ENCODE results near the gene LPP. TPM values are rescaled to one million over a fixed set of nuclear protein-coding genes. Genes with fewer than 3 reads are reported as not detected.

LPP gene
- total RNA-seq, 3 donors from 2014 or later: 15.5 to 19.2 (median 16.5) TPM

- Mint-ChIP-seq H3K9me3 (no peaks in the 10 kb centered on the region), H3K27me3 (ENCODE audit: low read depth) (no peaks in the 10 kb centered on the region)
- no peak for ATAC-seq
Observed at GRCh38 chr3:188449421-188449820, 295.5 kb downstream of the LPP start.

DNA sequence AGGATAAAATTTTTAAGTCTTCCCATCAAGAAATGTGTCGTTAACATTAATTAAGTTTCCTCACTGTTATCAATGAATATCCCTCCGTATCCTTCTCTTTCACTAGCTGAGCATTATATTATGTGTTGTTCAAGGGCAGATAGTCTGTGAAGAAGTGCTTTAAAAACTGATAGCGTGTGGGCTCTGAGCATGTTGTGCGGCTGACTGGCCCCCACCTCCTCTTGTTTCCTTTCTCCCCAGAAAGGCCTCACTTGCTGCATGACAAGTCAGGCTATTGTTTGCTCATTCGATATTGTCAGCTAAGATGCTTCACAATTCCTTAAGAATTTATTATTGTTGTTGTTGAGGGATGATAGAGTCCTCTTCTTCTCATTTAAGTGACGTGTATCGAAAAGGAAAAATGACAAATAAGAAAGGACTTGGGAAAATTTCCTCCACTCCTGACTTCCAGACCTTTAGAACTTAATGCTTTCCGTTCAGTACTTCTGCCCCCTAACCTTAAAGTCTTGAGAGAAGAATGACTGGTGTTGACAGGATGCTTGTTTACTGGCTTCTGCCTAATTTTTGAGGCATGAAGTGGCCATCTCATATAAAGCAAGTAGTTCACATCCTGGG lies 298.3 kb downstream of the LPP start:
- Mint-ChIP-seq H3K4me3 (no peak overlapping the region), H3K4me1 (ENCODE audit: low read depth) (peaks cover 16% of the 10 kb centered on the region)

More at GRCh38 chr3:188449421-188449820, 295.5 kb downstream of the LPP start:
- H3K36me3 Mint-ChIP-seq (ENCODE audit: insufficient read depth): peaks cover 18% of the 10 kb centered on the region
- DNase-seq: no peak
- no peak overlapping the region for H3K4me3 Mint-ChIP-seq
- H3K4me1 Mint-ChIP-seq (ENCODE audit: low read depth): peaks cover 33% of the 10 kb centered on the region

DNA sequence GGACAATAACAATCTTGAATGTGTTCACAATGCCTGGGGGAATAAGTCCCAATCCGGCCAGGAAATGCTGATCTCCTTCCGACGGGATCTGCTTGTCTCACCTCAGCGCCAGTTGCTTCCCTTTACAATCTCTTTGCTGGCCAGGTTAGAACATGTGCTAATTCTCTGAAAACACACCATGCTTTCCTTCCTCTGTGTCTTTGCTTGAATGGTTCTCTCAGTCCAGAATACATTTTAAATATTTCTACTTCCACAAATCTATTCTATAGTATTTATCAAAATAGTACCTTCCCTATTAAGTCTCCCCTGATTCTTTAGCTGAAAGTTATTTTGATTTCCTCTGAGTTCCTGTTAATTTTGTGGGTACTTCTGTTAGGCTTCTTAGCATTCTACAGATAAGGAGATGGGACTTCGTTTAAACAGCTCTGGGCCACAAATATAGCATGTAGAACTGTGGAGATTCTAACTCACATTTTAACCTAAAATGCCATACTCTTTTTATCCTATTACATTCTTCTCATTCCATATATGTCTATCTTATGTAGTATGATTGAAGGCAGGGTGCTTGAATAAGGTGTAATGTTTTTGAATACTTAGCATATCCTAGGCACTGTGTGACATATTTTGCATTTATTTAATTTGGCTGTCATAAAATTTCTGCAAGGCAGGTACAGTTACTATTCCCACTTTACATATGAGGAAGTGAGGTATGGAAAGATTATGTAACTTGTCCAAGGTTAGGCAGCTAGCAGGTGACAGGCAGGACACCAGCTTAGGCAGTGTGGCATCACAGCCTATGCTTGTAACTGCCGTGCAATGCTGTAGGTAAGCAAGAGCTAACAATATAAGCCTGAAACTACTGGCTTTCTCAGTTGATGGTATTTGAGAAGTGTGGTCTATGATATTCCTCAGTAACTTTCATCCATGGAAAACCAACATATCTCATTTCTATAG lies 299.8 kb downstream of the LPP start:
- Mint-ChIP-seq H3K4me1 (ENCODE audit: low read depth) (peaks cover 12% of the 10 kb centered on the region), H3K36me3 (ENCODE audit: insufficient read depth) (peaks cover 16% of the 10 kb centered on the region), H3K4me3 (no peak overlapping the region), H3K9me3 (no peaks in the 10 kb centered on the region), H3K27me3 (ENCODE audit: low read depth) (no peaks in the 10 kb centered on the region)
- ATAC-seq (no peak), DNase-seq (no peak)

More for the DNA sequence above, 298.3 kb downstream of the LPP start:
- no peaks in the 10 kb centered on the region for H3K27me3 Mint-ChIP-seq (ENCODE audit: low read depth)
- no peaks in the 10 kb centered on the region for H3K9me3 Mint-ChIP-seq
- no peak for ATAC-seq
- no peak for DNase-seq
- peaks cover 16% of the 10 kb centered on the region for H3K36me3 Mint-ChIP-seq (ENCODE audit: insufficient read depth)

GRCh38 chr3:188455748-188456147 lies 301.8 kb downstream of the LPP start:
- DNase-seq (no peak), ATAC-seq (no peak)
- Mint-ChIP-seq H3K27me3 (ENCODE audit: low read depth) (no peaks in the 10 kb centered on the region), H3K36me3 (ENCODE audit: insufficient read depth) (peaks cover 16% of the 10 kb centered on the region), H3K4me3 (no peak overlapping the region), H3K4me1 (ENCODE audit: low read depth) (peaks cover 11% of the 10 kb centered on the region), H3K9me3 (no peaks in the 10 kb centered on the region)

DNA sequence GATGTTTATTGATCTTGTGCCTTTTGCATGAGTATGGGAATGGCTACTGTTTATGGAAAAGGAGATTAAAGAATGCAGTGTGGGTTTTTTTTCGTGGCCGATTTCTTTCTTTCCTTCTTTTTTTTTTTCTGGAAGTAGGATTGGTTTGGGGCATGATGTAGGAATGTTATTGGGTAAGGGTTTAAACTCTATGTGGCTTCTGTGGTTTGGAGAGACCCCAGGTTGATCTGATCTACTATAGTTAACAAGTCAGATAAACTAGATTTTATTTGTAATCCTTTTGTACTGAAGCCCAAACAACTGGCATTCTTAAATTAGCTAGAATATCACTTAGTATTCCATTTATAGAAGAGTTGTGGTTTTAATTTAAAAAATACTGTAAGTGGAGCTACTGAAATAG lies 304.8 kb downstream of the LPP start:
- Mint-ChIP-seq H3K4me3 (no peak overlapping the region), H3K36me3 (ENCODE audit: insufficient read depth) (peaks cover 11% of the 10 kb centered on the region), H3K27me3 (ENCODE audit: low read depth) (no peaks in the 10 kb centered on the region), H3K9me3 (no peaks in the 10 kb centered on the region), H3K4me1 (ENCODE audit: low read depth) (no peaks in the 10 kb centered on the region)
- ATAC-seq (no peak), DNase-seq (no peak)

GRCh38 chr3:188465311-188465710 lies 311.4 kb downstream of the LPP start:
- no peak overlapping the region for H3K4me3 Mint-ChIP-seq
- H3K27me3 Mint-ChIP-seq (ENCODE audit: low read depth): no peaks in the 10 kb centered on the region

GRCh38 chr3:188468196-188468595 lies 314.2 kb downstream of the LPP start:
- ATAC-seq (no peak), DNase-seq (no peak)
- H3K4me3 Mint-ChIP-seq: no peak overlapping the region
- H3K27me3 Mint-ChIP-seq (ENCODE audit: low read depth): no peaks in the 10 kb centered on the region
- peaks cover 3% of the 10 kb centered on the region for H3K9me3 Mint-ChIP-seq
- no peaks in the 10 kb centered on the region for H3K4me1 Mint-ChIP-seq (ENCODE audit: low read depth)
- H3K36me3 Mint-ChIP-seq (ENCODE audit: insufficient read depth): peaks cover 25% of the 10 kb centered on the region

More at GRCh38 chr3:188465311-188465710, 311.4 kb downstream of the LPP start:
- no peak for DNase-seq
- no peak for ATAC-seq
- Mint-ChIP-seq H3K9me3 (peaks cover 2% of the 10 kb centered on the region), H3K36me3 (ENCODE audit: insufficient read depth) (peaks cover 21% of the 10 kb centered on the region), H3K4me1 (ENCODE audit: low read depth) (no peaks in the 10 kb centered on the region)

DNA sequence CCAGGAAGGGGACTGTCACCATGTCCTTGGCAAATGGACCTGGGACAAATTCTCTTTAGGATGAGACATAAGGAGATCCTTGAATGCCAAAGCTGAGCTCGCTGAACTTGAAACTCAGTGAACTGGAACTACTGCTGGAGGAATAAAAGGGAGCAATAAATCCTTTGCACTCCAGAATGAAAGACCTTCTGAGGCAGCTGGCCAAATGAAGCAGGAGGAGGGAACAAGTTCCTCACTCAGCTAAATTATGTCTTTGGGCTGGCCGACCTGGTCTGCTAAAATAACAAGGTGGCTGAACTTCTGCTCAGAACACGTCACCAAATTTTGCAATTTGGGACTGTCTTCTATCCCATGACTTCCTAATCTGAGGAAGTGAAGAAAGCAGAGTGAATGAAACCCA lies 314.7 kb downstream of the LPP start:
- no peak for ATAC-seq
- H3K9me3 Mint-ChIP-seq: peaks cover 3% of the 10 kb centered on the region
- no peak for DNase-seq
- peaks cover 26% of the 10 kb centered on the region for H3K36me3 Mint-ChIP-seq (ENCODE audit: insufficient read depth)
- H3K4me1 Mint-ChIP-seq (ENCODE audit: low read depth): peaks cover 2% of the 10 kb centered on the region
- no peak overlapping the region for H3K4me3 Mint-ChIP-seq
- H3K27me3 Mint-ChIP-seq (ENCODE audit: low read depth): no peaks in the 10 kb centered on the region

DNA sequence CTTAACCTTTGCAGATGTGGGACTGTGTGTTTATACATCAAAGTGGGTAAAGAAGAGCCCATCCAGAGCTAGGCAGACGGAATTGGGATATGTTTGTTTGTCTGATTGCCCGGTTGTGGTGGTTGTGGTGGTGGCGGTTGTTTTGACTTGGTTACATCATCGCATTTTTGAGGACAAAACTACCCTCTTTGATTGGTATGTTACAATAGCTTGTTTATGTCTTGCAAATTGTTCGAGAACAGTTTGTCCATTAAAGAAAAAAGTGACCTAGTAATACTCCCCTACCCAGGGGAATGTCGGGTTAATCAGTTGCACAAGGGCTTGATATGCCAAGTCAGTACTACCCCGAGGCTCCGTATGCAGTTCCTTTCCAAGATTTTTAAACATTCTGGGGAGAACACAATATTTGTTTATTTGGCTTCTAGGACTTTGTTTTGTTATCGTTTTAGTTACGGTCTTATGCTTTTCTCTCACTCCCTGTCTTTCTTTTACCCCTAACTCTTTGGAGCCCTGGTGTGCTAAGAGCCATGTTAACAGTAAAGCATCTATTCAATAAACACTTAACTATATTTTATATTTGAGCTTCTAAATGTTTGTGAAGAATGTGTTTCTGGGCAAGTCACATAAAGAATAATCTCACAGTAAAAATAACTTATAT lies 315.4 kb downstream of the LPP start:
- H3K36me3 Mint-ChIP-seq (ENCODE audit: insufficient read depth): peaks cover 26% of the 10 kb centered on the region
- no peak for ATAC-seq

DNA sequence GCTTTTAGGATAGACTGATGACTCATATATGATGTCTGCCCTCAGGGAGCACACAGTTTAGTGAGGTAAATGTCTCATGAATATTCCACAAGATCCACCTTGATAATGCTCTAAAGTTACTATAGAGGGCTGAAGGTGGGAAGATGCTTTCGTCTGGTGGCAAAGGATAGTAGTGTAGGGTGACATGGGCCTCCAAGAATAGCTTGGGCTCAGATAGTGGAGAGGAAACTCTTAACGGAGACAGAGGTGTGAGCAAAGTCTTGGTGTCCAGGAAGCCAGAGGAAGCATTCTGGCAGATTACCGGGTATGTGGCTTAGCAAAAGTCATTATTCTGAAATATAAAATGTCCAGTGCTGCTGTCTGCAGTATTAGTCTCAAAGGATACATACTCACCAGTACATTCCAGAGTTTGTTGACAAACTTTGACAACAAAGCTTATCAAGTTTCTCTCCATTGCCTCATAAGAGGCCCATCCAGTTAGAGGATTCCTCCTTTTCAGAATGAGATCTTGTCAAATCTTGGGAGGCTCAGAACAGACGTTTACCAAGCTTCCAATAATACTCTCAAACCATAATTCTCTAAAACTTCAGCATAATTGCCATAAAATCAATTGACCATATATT lies 316.7 kb downstream of the LPP start:
- Mint-ChIP-seq H3K36me3 (ENCODE audit: insufficient read depth) (peaks cover 26% of the 10 kb centered on the region), H3K27me3 (ENCODE audit: low read depth) (no peaks in the 10 kb centered on the region), H3K4me3 (no peak overlapping the region)

More for the DNA sequence above, 315.4 kb downstream of the LPP start:
- DNase-seq: no peak
- Mint-ChIP-seq H3K4me1 (ENCODE audit: low read depth) (peaks cover 3% of the 10 kb centered on the region), H3K9me3 (peaks cover 3% of the 10 kb centered on the region), H3K4me3 (no peak overlapping the region), H3K27me3 (ENCODE audit: low read depth) (no peaks in the 10 kb centered on the region)

GRCh38 chr3:188471723-188472122 lies 317.8 kb downstream of the LPP start:
- H3K4me3 Mint-ChIP-seq: no peak overlapping the region

More for the DNA sequence above, 316.7 kb downstream of the LPP start:
- Mint-ChIP-seq H3K9me3 (peaks cover 3% of the 10 kb centered on the region), H3K4me1 (ENCODE audit: low read depth) (peaks cover 3% of the 10 kb centered on the region)
- ATAC-seq: no peak
- no peak for DNase-seq

GRCh38 chr3:188472336-188472735 lies 318.4 kb downstream of the LPP start:
- H3K9me3 Mint-ChIP-seq: peaks cover 3% of the 10 kb centered on the region
- peaks cover 26% of the 10 kb centered on the region for H3K36me3 Mint-ChIP-seq (ENCODE audit: insufficient read depth)
- DNase-seq (no peak), ATAC-seq (no peak)
- H3K4me3 Mint-ChIP-seq: no peak overlapping the region
- H3K27me3 Mint-ChIP-seq (ENCODE audit: low read depth): no peaks in the 10 kb centered on the region
- H3K4me1 Mint-ChIP-seq (ENCODE audit: low read depth): peaks cover 3% of the 10 kb centered on the region

More at GRCh38 chr3:188471723-188472122, 317.8 kb downstream of the LPP start:
- Mint-ChIP-seq H3K4me1 (ENCODE audit: low read depth) (peaks cover 3% of the 10 kb centered on the region), H3K36me3 (ENCODE audit: insufficient read depth) (peaks cover 28% of the 10 kb centered on the region), H3K9me3 (peaks cover 3% of the 10 kb centered on the region), H3K27me3 (ENCODE audit: low read depth) (no peaks in the 10 kb centered on the region)
- DNase-seq (no peak), ATAC-seq (no peak)

- Mint-ChIP-seq H3K4me3 (no peak overlapping the region), H3K9me3 (peaks cover 3% of the 10 kb centered on the region), H3K36me3 (ENCODE audit: insufficient read depth) (peaks cover 22% of the 10 kb centered on the region), H3K27me3 (ENCODE audit: low read depth) (no peaks in the 10 kb centered on the region), H3K4me1 (ENCODE audit: low read depth) (peaks cover 5% of the 10 kb centered on the region)
- DNase-seq: no peak
- no peak for ATAC-seq
Observed at GRCh38 chr3:188473045-188473444, 319.1 kb downstream of the LPP start.
